ENCODE data around the gene WDR38.

Gene WDR38, protein sequence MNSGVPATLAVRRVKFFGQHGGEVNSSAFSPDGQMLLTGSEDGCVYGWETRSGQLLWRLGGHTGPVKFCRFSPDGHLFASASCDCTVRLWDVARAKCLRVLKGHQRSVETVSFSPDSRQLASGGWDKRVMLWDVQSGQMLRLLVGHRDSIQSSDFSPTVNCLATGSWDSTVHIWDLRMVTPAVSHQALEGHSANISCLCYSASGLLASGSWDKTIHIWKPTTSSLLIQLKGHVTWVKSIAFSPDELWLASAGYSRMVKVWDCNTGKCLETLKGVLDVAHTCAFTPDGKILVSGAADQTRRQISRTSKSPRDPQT

GRCh38 chr9:124852829-124853531, at the start of gene WDR38:
WDR38 (plus strand) TSS chr9:124853460; CDS start chr9:124853532, 72 bp downstream.
- Histone ChIP-seq H3K27me3 (ENCODE audit: control insufficient read depth, insufficient read depth, low read length) (no peaks in the 10 kb centered on the region), H3K4me3 (ENCODE audit: low read depth, low read length) (peak within 1 kb of the TSS; percentile 67), H3K4me1 (ENCODE audit: control insufficient read depth, insufficient read depth, low read length) (no peaks in the 10 kb centered on the region), H3K9me3 (ENCODE audit: control insufficient read depth, insufficient read depth, low read length) (no peaks in the 10 kb centered on the region), H3K36me3 (ENCODE audit: control insufficient read depth, insufficient read depth, low read length) (peaks cover 16% of the 10 kb centered on the region), H3K9ac (ENCODE audit: low read depth, low read length) (no peak within 1 kb of the TSS)

DNA sequence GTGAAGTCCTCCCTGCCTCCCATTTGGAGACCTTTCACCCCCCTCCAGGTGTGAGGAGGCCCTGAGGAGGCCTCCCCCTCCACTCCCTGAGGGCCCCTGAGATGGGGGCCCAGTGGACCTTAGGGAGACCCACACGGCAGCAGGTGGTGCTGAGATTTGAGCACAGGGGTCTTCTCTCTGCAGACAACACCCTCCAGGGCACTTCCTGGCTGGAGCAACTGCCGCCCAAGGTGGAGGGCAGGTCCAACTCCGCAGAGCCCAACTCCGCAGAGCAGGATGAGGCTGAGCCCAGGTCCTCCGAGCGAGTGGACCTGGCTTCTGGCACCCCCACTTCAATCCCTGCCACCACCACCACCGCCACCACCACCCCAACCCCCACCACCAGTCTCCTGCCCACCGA, 49.3 kb upstream of the WDR38 start:
- H3K9ac ChIP-seq (ENCODE audit: low read depth, low read length): no peak overlapping the region
- H3K4me3 ChIP-seq (ENCODE audit: low read depth, low read length): no peak overlapping the region
- no peaks in the 10 kb centered on the region for H3K4me1 ChIP-seq (ENCODE audit: control insufficient read depth, insufficient read depth, low read length)
- no peaks in the 10 kb centered on the region for H3K9me3 ChIP-seq (ENCODE audit: control insufficient read depth, insufficient read depth, low read length)
- no peaks in the 10 kb centered on the region for H3K27me3 ChIP-seq (ENCODE audit: control insufficient read depth, insufficient read depth, low read length)
- H3K36me3 ChIP-seq (ENCODE audit: control insufficient read depth, insufficient read depth, low read length): no peaks in the 10 kb centered on the region

DNA sequence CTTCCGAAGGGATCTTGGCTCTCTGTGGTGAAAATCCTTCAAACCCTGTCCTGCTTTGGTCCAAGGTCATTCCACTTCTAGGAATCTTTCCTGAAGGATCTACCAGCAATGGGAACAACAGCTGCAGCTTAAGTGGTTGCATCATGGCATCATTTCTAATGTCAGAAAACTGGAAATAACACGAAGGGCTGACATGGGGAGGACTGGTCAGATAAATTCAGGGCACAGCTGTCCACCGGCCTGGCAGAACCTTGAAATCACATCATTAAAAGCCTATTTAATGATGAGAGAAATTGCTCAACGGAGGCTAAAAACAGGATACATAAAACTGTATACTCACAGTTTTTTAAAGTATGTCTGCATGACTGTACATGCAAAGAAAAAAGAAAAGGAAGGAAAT, 48.1 kb upstream of the WDR38 start:
- Histone ChIP-seq H3K36me3 (ENCODE audit: control insufficient read depth, insufficient read depth, low read length) (peaks cover 4% of the 10 kb centered on the region), H3K4me3 (ENCODE audit: low read depth, low read length) (no peak overlapping the region), H3K27me3 (ENCODE audit: control insufficient read depth, insufficient read depth, low read length) (no peaks in the 10 kb centered on the region), H3K4me1 (ENCODE audit: control insufficient read depth, insufficient read depth, low read length) (no peaks in the 10 kb centered on the region), H3K9me3 (ENCODE audit: control insufficient read depth, insufficient read depth, low read length) (no peaks in the 10 kb centered on the region), H3K9ac (ENCODE audit: low read depth, low read length) (no peak overlapping the region)

- Histone ChIP-seq H3K4me1 (ENCODE audit: control insufficient read depth, insufficient read depth, low read length) (peaks cover 20% of the 10 kb centered on the region), H3K4me3 (ENCODE audit: low read depth, low read length) (no peak overlapping the region), H3K36me3 (ENCODE audit: control insufficient read depth, insufficient read depth, low read length) (peaks cover 4% of the 10 kb centered on the region), H3K27me3 (ENCODE audit: control insufficient read depth, insufficient read depth, low read length) (no peaks in the 10 kb centered on the region), H3K9ac (ENCODE audit: low read depth, low read length) (no peak overlapping the region), H3K9me3 (ENCODE audit: control insufficient read depth, insufficient read depth, low read length) (no peaks in the 10 kb centered on the region)
Observed at GRCh38 chr9:124808246-124808956, 44.9 kb upstream of the WDR38 start.

- Histone ChIP-seq H3K27me3 (ENCODE audit: control insufficient read depth, insufficient read depth, low read length) (no peaks in the 10 kb centered on the region), H3K4me1 (ENCODE audit: control insufficient read depth, insufficient read depth, low read length) (peaks cover 26% of the 10 kb centered on the region), H3K9ac (ENCODE audit: low read depth, low read length) (no peak overlapping the region)
Observed at GRCh38 chr9:124809211-124809610, 44.0 kb upstream of the WDR38 start.

DNA sequence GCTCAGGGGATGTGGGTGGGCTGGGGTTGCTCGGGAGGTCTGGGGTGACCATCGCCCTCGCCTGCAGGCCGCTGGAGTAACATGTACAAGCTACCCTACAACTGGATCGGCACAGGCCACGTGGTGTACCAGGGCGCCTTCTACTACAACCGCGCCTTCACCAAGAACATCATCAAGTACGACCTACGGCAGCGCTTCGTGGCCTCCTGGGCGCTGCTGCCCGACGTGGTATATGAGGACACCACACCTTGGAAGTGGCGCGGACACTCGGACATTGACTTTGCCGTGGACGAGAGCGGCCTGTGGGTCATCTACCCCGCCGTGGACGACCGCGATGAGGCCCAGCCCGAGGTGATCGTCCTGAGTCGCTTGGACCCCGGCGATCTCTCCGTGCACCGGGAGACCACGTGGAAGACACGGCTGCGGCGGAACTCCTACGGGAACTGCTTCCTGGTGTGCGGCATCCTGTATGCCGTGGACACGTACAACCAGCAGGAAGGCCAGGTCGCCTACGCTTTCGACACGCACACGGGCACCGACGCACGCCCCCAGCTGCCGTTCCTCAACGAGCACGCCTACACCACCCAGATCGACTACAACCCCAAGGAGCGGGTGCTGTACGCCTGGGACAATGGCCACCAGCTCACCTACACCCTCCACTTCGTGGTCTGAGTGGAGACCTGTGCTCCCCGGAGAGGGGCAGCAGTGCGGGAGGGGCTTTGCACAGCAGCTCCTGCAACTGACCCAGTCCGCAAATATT, 43.3 kb upstream of the WDR38 start:
- peaks cover 26% of the 10 kb centered on the region for H3K4me1 ChIP-seq (ENCODE audit: control insufficient read depth, insufficient read depth, low read length)
- H3K27me3 ChIP-seq (ENCODE audit: control insufficient read depth, insufficient read depth, low read length): no peaks in the 10 kb centered on the region
- no peaks in the 10 kb centered on the region for H3K9me3 ChIP-seq (ENCODE audit: control insufficient read depth, insufficient read depth, low read length)
- no peak overlapping the region for H3K9ac ChIP-seq (ENCODE audit: low read depth, low read length)
- H3K36me3 ChIP-seq (ENCODE audit: control insufficient read depth, insufficient read depth, low read length): peaks cover 4% of the 10 kb centered on the region
- no peak overlapping the region for H3K4me3 ChIP-seq (ENCODE audit: low read depth, low read length)

More at GRCh38 chr9:124809211-124809610, 44.0 kb upstream of the WDR38 start:
- Histone ChIP-seq H3K9me3 (ENCODE audit: control insufficient read depth, insufficient read depth, low read length) (no peaks in the 10 kb centered on the region), H3K4me3 (ENCODE audit: low read depth, low read length) (no peak overlapping the region), H3K36me3 (ENCODE audit: control insufficient read depth, insufficient read depth, low read length) (peaks cover 4% of the 10 kb centered on the region)

- no peaks in the 10 kb centered on the region for H3K9me3 ChIP-seq (ENCODE audit: control insufficient read depth, insufficient read depth, low read length)
- H3K4me1 ChIP-seq (ENCODE audit: control insufficient read depth, insufficient read depth, low read length): peaks cover 26% of the 10 kb centered on the region
- H3K27me3 ChIP-seq (ENCODE audit: control insufficient read depth, insufficient read depth, low read length): no peaks in the 10 kb centered on the region
- peak overlapping the region; percentile 37 for H3K9ac ChIP-seq (ENCODE audit: low read depth, low read length)
- peaks cover 4% of the 10 kb centered on the region for H3K36me3 ChIP-seq (ENCODE audit: control insufficient read depth, insufficient read depth, low read length)
- no peak overlapping the region for H3K4me3 ChIP-seq (ENCODE audit: low read depth, low read length)
Observed at GRCh38 chr9:124810663-124811355, 42.5 kb upstream of the WDR38 start.

- Histone ChIP-seq H3K9me3 (ENCODE audit: control insufficient read depth, insufficient read depth, low read length) (no peaks in the 10 kb centered on the region), H3K4me1 (ENCODE audit: control insufficient read depth, insufficient read depth, low read length) (peaks cover 26% of the 10 kb centered on the region), H3K4me3 (ENCODE audit: low read depth, low read length) (no peak overlapping the region), H3K36me3 (ENCODE audit: control insufficient read depth, insufficient read depth, low read length) (peaks cover 4% of the 10 kb centered on the region), H3K27me3 (ENCODE audit: control insufficient read depth, insufficient read depth, low read length) (no peaks in the 10 kb centered on the region), H3K9ac (ENCODE audit: low read depth, low read length) (no peak overlapping the region)
Observed at GRCh38 chr9:124812441-124812876, 40.8 kb upstream of the WDR38 start.

- Histone ChIP-seq H3K36me3 (ENCODE audit: control insufficient read depth, insufficient read depth, low read length) (peaks cover 4% of the 10 kb centered on the region), H3K4me1 (ENCODE audit: control insufficient read depth, insufficient read depth, low read length) (peaks cover 26% of the 10 kb centered on the region), H3K4me3 (ENCODE audit: low read depth, low read length) (no peak overlapping the region), H3K27me3 (ENCODE audit: control insufficient read depth, insufficient read depth, low read length) (no peaks in the 10 kb centered on the region), H3K9me3 (ENCODE audit: control insufficient read depth, insufficient read depth, low read length) (no peaks in the 10 kb centered on the region), H3K9ac (ENCODE audit: low read depth, low read length) (no peak overlapping the region)
Observed at GRCh38 chr9:124813041-124813440, 40.2 kb upstream of the WDR38 start.

- H3K9me3 ChIP-seq (ENCODE audit: control insufficient read depth, insufficient read depth, low read length): no peaks in the 10 kb centered on the region
- H3K9ac ChIP-seq (ENCODE audit: low read depth, low read length): no peak overlapping the region
- no peak overlapping the region for H3K4me3 ChIP-seq (ENCODE audit: low read depth, low read length)
- H3K27me3 ChIP-seq (ENCODE audit: control insufficient read depth, insufficient read depth, low read length): no peaks in the 10 kb centered on the region
- peaks cover 26% of the 10 kb centered on the region for H3K4me1 ChIP-seq (ENCODE audit: control insufficient read depth, insufficient read depth, low read length)
- peaks cover 4% of the 10 kb centered on the region for H3K36me3 ChIP-seq (ENCODE audit: control insufficient read depth, insufficient read depth, low read length)
Observed at GRCh38 chr9:124813501-124814163, 39.6 kb upstream of the WDR38 start.
